Natural killer cell (primary cell): ENCODE results near the gene RNF223. TPM values are rescaled to one million over a fixed set of nuclear protein-coding genes. Genes with fewer than 3 reads are reported as not detected.
A peak's percentile ranks its signal among the peaks of the same experiment; 100 is the strongest.

ENCODE experiments used
- ATAC-seq, 3 donors: fragments of 150-1000 bp in 2 of 3; fragments of 200-7000 bp in 1 of 3; cut with Tn5 transposase; 1 replicate in 1 of 3; 2 replicates in 2 of 3; pipeline ENCODE4 v1.10.0; 2021; ENCODE audit warnings: mild to moderate bottlenecking in 2 of 3, moderate library complexity in 2 of 3
- DNase-seq, 2 donors: peaks; one replicate each; pipeline versions ENCODE4 v3.0.0 to v3.0.0-alpha.2; 2013 to 2021; ENCODE audit warnings: mixed read lengths in 1 of 2
- H3K27ac ChIP-seq: one replicate; pipeline ENCODE4 v1.5.1; 2013; ENCODE audit warnings: mild to moderate bottlenecking, low read length
- H3K27me3 ChIP-seq: one replicate; pipeline ENCODE4 v1.6.1; 2013; ENCODE audit warnings: low read length; ENCODE audit not compliant: control insufficient read depth, insufficient read depth
- H3K36me3 ChIP-seq: one replicate; pipeline ENCODE4 v1.6.1; 2013; ENCODE audit warnings: low read length; ENCODE audit not compliant: control insufficient read depth, insufficient read depth
- H3K4me1 ChIP-seq: one replicate; pipeline ENCODE4 v1.6.1; 2013; ENCODE audit warnings: low read length; ENCODE audit not compliant: control insufficient read depth, insufficient read depth
- H3K4me3 ChIP-seq: one replicate; pipeline ENCODE4 v1.5.1; 2013; ENCODE audit warnings: low read length
- H3K9me3 ChIP-seq: one replicate; pipeline ENCODE4 v1.6.1; 2013; ENCODE audit warnings: low read length; ENCODE audit not compliant: control insufficient read depth, insufficient read depth
- H3K27ac Mint-ChIP-seq, 2 donors: one replicate each; pipeline ENCODE4 v1.8.0; 2022; ENCODE audit warnings: mild to moderate bottlenecking in 2 of 2, mixed read lengths in 2 of 2, moderate library complexity in 1 of 2
- H3K27me3 Mint-ChIP-seq, 2 donors: one replicate each; pipeline ENCODE4 v1.8.0; 2022; ENCODE audit warnings: low read depth in 2 of 2, mixed read lengths in 2 of 2
- H3K36me3 Mint-ChIP-seq: one replicate; pipeline ENCODE4 v1.8.0; 2022; ENCODE audit warnings: mixed read lengths
- H3K4me1 Mint-ChIP-seq, 2 donors: one replicate each; pipeline ENCODE4 v1.8.0; 2022; ENCODE audit warnings: mixed read lengths in 2 of 2
- H3K4me3 Mint-ChIP-seq: one replicate; pipeline ENCODE4 v1.8.0; 2022; ENCODE audit warnings: mild to moderate bottlenecking, moderate library complexity, mixed read lengths
- H3K9me3 Mint-ChIP-seq, 2 donors: one replicate each; pipeline ENCODE4 v1.8.0; 2022; ENCODE audit warnings: mixed read lengths in 2 of 2
- WGBS: methylation state at CpG from one replicate; pipeline ENCODE4 v1.1.7; 2013; ENCODE audit warnings: missing lambda C conversion rate; ENCODE audit not compliant: insufficient coverage; 5-methylcytosine and 5-hydroxymethylcytosine counted together
- intact Hi-C: fragments of 100-400 bp; cut with micrococcal nuclease; formaldehyde crosslinking; loops from one replicate; pipeline ENCODE4 v1.14.2; 2022
- total RNA-seq, 4 donors: library from RNA; stranded (reverse); fragments of 120-200 nt in 1 of 4; gene quantifications; one replicate each; pipeline versions ENCODE4 v1.2.3 to v1.2.4, GENCODE V29; 2013 to 2022
- TF ChIP-seq, protein P1 (sequence below): fragments of 200-600 bp; IDR thresholded peaks from one replicate; pipeline ENCODE4 v1.8.0; 2022; ENCODE audit warnings: antibody characterized with exemption

Gene RNF223
- total RNA-seq, 3 donors from 2014 or later (not counting 1 experiment from before 2014, with no cell fraction given) = not detected

GRCh38 chr1:1082239-1082775, 8.2 kb upstream of the RNF223 start:
- 94% methylated on average over 27 of the region's 27 CpGs for WGBS
- Histone ChIP-seq H3K27ac (no peak overlapping the region), H3K27me3 (peaks cover 8% of the 10 kb centered on the region), H3K9me3 (no peaks in the 10 kb centered on the region), H3K36me3 (no peaks in the 10 kb centered on the region), H3K4me3 (no peak overlapping the region), H3K4me1 (peaks cover 13% of the 10 kb centered on the region)
- ATAC-seq (no peak), DNase-seq (no peak)
- Mint-ChIP-seq H3K4me1 (peaks cover 0 to 4% of the 10 kb centered on the region in 2 donors), H3K27me3 (no peaks in the 10 kb centered on the region), H3K36me3 (no peaks in the 10 kb centered on the region), H3K9me3 (no peaks in the 10 kb centered on the region), H3K4me3 (no peak overlapping the region), H3K27ac (no peak overlapping the region)
- TF ChIP-seq, protein P1, sequence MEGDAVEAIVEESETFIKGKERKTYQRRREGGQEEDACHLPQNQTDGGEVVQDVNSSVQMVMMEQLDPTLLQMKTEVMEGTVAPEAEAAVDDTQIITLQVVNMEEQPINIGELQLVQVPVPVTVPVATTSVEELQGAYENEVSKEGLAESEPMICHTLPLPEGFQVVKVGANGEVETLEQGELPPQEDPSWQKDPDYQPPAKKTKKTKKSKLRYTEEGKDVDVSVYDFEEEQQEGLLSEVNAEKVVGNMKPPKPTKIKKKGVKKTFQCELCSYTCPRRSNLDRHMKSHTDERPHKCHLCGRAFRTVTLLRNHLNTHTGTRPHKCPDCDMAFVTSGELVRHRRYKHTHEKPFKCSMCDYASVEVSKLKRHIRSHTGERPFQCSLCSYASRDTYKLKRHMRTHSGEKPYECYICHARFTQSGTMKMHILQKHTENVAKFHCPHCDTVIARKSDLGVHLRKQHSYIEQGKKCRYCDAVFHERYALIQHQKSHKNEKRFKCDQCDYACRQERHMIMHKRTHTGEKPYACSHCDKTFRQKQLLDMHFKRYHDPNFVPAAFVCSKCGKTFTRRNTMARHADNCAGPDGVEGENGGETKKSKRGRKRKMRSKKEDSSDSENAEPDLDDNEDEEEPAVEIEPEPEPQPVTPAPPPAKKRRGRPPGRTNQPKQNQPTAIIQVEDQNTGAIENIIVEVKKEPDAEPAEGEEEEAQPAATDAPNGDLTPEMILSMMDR = no peak
- intact Hi-C loops = no loop called here

GRCh38 chr1:1081311-1082238, 7.5 kb upstream of the RNF223 start:
- H3K4me1 Mint-ChIP-seq = peaks cover 0 to 4% of the 10 kb centered on the region in 2 donors
- ATAC-seq (no peak), DNase-seq (peak in 1 of 2 donors; percentile 15)
- no peaks in the 10 kb centered on the region for H3K36me3 Mint-ChIP-seq
- H3K27ac Mint-ChIP-seq = no peak overlapping the region
- Histone ChIP-seq H3K27me3 (peaks cover 8% of the 10 kb centered on the region), H3K27ac (no peak overlapping the region), H3K4me3 (no peak overlapping the region), H3K4me1 (peaks cover 13% of the 10 kb centered on the region), H3K9me3 (no peaks in the 10 kb centered on the region), H3K36me3 (no peaks in the 10 kb centered on the region)
- TF ChIP-seq, protein P1 = no peak
- H3K9me3 Mint-ChIP-seq = no peaks in the 10 kb centered on the region
- intact Hi-C loops = no loop called here
- no peaks in the 10 kb centered on the region for H3K27me3 Mint-ChIP-seq
- H3K4me3 Mint-ChIP-seq = no peak overlapping the region
- 92% methylated on average over 52 of the region's 52 CpGs for WGBS

GRCh38 chr1:1080951-1081310, 6.8 kb upstream of the RNF223 start:
- Mint-ChIP-seq H3K4me1 (peaks cover 0 to 4% of the 10 kb centered on the region in 2 donors), H3K36me3 (no peaks in the 10 kb centered on the region), H3K27me3 (no peaks in the 10 kb centered on the region), H3K27ac (no peak overlapping the region), H3K4me3 (no peak overlapping the region), H3K9me3 (no peaks in the 10 kb centered on the region)
- ATAC-seq = no peak
- Histone ChIP-seq H3K27ac (no peak overlapping the region), H3K4me3 (no peak overlapping the region), H3K4me1 (peaks cover 13% of the 10 kb centered on the region), H3K36me3 (no peaks in the 10 kb centered on the region), H3K27me3 (peaks cover 8% of the 10 kb centered on the region), H3K9me3 (no peaks in the 10 kb centered on the region)
- WGBS = 65% methylated on average over 9 of the region's 9 CpGs
- intact Hi-C loops = no loop called here
- TF ChIP-seq, protein P1 = no peak
- DNase-seq = no peak
